Pulmonary artery endothelial cell (primary cell): Measurements from ENCODE around the gene C3orf52. TPM values are rescaled to one million over a fixed set of nuclear protein-coding genes. Genes with fewer than 3 reads are reported as not detected.

Source experiments
- DNase-seq: peaks from one replicate; pipeline ENCODE4 v3.0.0-alpha.2; 2011; ENCODE audit warnings: low read depth, low spot score
- total RNA-seq: library from RNA; depleted of rRNA; stranded (reverse); fragments of >200 nt; gene quantifications from 2 replicates; pipeline ENCODE4 v1.2.3, GENCODE V29; 2014

Gene C3orf52
- total RNA-seq, 1 donor from 2014 or later, result 5.7 TPM

DNA sequence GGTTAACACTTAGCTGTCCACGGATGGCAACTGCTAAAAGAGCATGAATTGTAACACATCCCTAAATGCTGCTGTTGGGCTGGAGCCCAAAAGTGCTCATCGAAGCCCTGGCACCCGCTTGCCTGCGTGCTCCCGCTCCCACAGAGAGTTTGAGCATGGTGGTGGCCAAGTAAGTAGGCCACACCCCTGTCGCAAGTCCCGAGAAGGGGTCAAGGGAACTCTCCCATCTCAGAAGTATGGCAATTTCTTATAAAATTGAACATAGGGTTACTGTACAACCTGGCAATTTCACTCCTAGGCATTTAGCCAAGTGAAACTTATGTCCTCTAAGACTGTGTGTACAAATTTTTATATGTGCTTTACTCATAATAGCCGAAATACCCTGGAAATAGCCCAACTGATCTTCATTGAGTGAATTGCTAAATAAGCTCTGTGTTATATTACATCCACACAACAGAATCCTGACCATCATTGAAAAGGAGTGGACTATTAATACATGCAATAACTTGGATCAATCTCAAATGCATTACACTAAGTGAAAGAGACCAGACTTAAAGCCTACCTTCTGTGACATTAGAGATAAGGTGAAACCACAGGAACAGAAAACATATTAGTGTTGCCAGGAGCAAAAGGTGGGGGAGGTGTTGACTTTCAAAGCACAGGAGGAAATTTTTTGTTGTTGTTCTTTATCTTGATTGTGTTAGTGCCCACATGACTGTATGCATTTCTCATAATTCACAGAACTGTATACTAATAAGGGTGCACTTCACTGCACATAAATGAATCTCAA, 48.3 kb downstream of the C3orf52 start:
- no peak for DNase-seq

DNA sequence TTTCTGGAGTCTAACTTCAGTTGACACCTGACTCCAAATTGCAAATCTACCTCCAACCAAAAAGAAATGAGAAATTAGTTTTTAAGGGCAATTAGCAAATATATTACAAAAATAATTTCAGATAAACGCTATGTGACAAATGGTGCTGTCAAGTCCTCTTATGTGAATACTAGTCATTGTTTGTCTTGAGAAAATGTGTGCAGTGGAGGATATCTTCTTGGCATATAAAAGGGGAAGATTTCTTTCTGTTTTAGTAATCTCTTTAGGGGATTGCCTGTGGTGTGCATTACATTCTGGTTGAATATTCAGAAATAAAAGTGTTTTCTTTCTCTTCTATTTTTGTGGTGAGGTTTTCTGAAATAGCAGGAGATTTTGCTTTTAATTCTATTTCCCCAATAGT, 49.9 kb downstream of the C3orf52 start:
- no peak for DNase-seq

DNA sequence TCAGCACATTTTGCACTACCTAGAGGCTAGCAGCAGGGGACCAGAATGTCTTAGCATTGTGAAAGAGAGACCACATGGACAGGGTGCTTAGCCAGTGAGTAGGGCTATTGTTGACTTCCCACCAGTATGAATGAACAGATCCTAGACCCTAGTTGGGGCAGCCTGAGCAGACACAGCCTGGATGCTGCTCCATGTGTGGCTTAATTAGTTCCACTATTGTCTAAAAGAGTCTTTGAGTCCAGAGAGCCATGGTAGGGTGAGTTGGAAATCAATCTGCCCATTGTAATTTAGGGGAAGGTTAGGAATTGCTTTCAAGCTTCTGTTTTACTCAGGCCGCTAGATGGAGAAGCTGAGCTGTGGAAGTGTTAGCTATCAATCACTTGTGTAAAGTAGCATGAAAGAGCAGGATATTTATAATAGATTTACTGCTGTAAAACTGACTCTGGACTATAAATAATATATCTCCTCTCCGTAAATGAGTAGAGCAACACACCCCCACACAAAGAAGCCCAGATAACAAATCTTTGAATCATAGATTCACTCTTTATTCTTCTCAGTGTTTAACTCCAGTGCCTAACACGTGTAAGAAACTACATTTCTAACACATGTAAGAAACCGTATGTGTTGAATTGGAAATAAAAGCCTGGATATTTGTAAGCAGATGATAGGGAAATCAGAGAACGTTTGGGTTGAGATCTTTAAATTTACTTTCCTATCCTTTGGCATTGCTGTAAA, 50.9 kb downstream of the C3orf52 start:
- DNase-seq, result no peak

DNA sequence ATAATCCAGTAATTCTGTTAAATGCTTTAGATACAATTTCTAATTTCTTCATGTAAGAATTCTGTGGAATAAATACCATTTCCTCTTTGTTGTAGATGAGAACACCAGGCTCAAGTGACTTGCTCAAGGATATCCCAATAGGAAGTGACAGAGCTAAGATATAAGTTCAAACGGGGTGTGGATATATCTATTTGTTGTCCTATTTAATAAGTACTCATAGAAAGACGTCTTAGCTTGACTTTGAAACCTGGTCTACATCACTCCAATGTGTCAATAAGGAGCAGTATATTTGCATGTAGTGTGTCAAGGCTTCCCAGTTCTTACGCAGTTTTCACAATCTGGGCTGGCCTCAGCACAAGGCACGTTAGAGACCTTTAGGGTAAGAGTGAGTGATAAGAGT, 51.6 kb downstream of the C3orf52 start:
- DNase-seq, result no peak

DNA sequence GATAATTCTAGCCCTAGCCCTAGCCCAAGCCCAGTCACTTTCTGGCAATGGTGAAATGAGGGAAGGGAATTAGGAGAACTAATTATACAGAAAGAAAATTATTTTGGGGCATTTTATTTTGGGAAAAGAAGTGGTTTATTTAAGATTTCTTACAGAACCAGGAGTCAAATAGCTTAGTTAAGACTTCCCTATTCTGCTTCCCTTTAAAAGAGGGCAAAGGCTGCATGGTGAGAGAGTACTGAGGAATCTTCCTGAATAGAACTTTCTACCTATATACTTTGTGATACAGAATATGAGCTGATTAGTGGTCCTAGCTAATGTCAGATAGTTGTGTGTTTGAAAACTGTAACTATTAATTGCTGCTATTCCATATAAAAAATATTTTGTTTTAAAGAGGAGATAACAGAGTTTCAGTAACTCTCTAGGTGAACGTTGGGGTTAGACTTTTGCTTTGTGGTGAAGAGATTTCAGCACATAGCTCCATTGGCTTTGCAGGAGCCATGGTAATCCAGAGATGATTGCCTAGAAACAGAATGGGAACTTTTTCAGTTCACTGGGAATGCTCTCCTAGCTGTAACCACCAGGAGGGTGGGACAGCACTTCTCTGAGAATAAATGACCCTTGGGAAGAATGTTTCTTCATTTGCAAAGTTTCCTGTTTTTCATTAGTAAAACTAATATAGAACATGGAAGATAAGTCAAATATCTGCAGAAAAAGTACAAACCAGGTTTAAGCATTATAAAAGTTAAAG, 52.2 kb downstream of the C3orf52 start:
- no peak for DNase-seq

DNA sequence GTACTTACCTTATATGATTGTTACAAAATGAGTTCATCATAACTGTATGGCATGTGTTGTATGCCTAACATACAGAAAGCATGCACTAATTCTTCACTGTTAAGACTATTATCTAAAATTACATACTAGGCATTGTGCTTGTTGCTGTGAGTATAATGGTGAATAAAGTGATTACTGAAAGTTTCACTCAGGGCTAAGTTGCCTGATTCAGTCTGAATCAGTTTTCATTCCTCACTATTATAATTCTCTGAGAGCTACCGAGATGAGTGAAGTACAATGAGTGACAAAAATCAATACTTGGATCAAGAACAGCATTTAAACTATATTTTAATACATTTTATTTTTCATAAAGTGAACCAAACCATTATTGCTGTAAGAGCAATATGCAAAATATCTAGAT, 54.4 kb downstream of the C3orf52 start:
- DNase-seq, result no peak

DNA sequence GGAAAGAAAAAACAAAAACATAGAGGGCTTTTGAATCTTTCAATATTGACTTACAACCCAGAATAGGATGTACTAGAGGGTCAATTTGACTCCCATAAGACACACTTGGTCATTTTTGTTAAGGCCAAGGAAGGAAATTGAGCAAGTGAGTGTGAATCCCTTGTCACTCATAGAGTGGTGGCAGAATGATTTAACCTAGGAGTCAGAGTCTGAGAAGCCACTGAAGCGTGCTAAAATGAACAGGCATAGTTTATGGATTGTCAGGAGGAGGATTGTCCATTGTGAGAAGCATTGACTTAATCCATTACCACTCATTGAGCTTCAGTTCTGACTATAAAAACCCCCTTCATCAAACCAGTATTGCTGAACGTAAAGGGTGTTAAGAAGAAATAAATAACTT, 55.1 kb downstream of the C3orf52 start:
- no peak for DNase-seq

DNA sequence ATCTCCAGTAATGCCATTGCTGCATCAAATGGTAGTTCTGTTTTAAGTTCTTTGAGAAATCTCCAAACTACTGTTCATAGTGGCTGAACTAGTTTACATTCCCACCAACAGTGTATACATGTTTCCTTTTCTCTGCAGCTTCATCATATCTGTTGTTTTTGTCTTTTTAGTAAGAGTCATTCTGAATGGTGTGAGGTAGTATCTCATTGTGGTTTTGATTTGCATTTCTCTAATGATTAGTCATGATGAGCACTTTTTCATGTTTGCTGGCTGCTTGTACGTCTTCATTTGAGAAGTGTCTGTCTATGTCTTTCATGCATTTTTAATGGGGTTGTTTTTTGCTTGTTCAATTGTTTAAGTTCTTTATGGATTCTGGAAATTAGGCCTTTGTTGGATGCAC, 57.1 kb downstream of the C3orf52 start:
- DNase-seq, result no peak

DNA sequence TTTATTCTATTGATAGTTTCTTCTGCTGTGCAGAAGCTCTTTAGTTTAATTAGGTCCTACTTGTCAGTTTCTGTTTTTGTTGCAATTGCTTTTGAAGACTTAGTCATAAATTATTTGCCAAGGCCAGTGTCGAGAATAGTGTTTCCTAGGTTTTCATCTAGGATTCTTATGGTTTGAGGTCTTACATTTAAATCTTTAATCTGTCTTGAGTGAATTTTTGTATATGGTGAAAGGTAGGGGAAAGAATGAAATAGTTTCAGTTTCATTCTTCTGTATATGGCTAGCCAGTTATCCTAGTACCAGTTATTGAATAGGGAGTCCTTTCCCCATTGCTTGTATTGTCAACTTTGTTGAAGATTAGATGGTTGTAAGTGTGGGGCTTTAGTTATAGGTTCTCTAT, 57.5 kb downstream of the C3orf52 start:
- DNase-seq, result no peak

DNA sequence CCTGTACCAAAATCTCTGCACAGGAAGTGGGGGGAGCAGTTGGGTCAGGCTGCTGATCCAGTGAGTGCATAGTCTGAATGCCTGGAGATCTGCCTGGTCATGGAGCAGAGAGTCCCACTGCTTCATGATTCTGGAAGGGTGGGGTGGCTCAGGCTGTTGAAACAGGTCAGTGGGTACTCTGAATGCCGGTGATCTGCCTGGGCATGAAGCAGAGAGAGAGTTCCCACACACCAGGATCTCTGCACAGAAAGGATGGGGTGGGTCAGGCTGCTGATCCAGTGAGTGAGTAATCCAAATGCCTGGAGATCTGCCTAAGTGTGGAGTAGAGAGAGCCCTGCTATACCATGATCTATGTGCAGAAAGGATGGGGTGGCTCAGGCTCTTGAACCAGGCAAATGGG, 62.9 kb downstream of the C3orf52 start:
- no peak for DNase-seq

DNA sequence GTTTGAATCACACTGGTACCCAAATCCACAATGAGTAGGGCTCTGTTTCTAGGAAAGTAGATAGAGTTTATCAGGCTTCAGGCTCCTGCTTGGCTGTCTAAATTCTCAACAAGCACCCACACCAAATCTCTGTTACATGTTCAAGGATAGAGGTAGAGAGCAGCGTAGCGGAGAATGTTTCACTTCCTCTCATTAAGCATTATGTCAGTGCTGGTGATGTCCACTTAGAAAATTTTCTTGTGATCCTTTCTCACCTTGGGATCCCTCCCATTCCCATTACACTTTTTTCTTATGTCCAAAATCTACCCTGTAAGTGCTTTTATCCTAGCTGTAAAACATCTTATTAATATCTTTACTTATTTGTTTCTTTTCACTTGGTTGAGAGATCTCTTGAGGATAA, 81.6 kb downstream of the C3orf52 start:
- no peak for DNase-seq

Other genes with a start within 250 kb of the C3orf52 start
- 66.9 and 87.3 TPM in 2 replicates for gene PHLDB2, start 227.1 kb upstream of the C3orf52 start, total RNA-seq
- gene ABHD10, start 107.4 kb upstream of the C3orf52 start, total RNA-seq, result 38.0 and 49.4 TPM in 2 replicates
- gene TAGLN3, start 87.5 kb upstream of the C3orf52 start, total RNA-seq, result 0.07 TPM in 1 of 2 replicates, not detected in the other
- gene TMPRSS7, start 51.7 kb upstream of the C3orf52 start, total RNA-seq, result not detected in 2 replicates
- not detected in 2 replicates for gene GCSAM, start 46.9 kb downstream of the C3orf52 start, total RNA-seq
- under 0.01 and 0.11 TPM in 2 replicates for gene SLC9C1, start 207.8 kb downstream of the C3orf52 start, total RNA-seq
- gene CD200, start 246.8 kb downstream of the C3orf52 start, total RNA-seq, result 0.95 and 8.1 TPM in 2 replicates